ENCODE data around the gene SNRK.
"Not testable (repeated sequence)": the region's sequence is repeated elsewhere in the genome, so short reads cannot be mapped to it uniquely, and the experiment has no call there.

SNRK gene

DNA sequence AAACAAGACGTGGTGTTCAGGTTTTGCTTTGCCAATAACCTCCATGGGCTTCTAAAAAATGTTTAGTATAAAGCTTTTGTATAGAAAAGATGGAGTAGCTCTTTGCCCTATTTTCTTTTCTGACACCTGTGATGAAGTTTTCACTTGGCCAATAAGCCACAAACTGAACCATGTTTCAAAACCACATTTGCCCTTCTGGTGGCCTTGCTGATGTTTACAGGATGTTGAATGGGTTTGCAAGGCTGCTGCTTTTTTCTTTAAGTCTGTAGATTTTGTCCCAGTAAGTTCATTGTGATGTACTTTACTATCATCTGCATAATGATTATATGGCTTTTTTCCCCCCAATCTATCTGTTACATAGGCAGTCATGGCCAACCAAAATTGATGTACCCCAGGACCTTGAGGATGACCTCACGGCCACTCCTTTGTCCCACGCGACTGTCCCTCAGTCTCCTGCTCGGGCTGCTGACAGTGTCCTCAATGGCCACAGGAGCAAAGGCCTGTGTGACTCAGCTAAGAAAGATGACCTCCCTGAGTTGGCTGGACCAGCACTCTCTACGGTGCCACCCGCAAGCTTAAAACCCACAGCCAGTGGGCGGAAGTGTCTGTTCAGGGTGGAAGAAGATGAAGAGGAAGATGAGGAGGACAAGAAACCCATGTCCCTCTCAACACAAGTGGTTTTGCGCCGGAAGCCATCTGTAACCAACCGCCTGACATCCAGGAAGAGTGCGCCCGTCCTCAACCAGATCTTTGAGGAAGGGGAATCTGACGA lies 60.8 kb downstream of the SNRK start:
- DNase-seq = no peak

DNA sequence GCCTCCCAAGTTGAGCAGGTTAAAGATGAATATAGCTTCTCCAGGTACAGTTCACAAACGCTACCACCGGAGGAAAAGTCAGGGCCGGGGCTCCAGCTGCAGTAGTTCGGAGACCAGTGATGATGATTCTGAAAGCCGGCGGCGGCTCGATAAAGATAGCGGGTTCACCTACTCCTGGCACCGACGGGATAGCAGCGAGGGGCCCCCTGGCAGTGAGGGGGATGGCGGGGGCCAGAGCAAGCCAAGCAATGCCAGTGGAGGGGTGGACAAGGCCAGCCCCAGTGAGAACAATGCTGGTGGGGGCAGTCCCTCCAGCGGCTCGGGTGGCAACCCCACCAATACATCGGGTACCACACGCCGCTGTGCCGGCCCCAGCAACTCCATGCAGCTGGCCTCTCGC lies 61.4 kb downstream of the SNRK start:
- DNase-seq = no peak

DNA sequence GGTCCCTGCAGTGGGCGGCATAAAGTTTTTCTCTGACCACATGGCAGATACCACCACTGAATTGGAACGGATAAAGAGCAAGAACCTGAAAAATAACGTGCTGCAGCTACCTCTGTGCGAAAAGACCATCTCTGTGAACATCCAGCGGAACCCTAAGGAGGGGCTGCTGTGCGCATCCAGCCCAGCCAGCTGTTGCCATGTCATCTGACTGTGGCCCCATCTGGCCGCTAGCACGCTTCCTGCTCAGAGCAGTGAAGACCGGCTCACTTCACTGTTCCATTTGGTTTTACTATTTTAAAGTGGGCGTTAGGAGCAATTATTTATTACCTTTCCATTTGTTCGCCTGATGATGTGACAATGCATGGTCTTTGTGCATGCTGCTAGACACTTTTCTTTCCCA lies 62.0 kb downstream of the SNRK start:
- DNase-seq = no peak

DNA sequence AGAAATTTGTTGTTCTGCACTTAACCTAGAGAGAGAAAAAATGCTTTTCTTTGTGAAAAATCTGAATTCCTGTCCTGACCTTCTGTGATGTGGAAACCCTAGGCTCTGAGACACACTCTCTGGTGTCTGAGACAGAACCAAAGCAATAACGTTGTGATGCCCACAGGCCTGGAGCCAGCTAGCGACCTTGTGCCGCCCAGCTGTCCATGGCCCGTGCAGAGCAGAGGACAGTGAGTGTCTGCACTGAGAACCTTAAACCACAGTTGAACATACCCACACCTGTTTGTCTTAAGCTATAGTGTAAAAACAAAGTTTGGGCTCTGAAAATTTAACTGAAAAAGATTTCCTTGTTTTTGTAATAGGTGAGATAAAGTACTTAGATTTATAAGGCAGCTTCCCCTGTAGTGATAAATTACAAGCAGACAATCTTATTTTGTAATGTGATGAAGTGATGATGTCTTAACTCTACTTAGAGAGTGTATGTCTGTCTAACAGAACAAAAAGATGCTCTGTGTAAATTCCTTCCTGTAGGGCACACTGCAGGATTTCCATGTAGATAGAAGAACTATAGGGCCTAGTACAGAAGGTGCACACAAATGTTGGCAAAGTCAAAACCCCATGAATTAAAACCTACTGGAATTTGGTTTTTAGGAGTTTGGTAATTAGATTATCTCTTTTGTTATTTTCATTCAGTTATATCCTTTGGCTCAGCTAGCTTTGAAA lies 62.7 kb downstream of the SNRK start:
- no peak for DNase-seq

DNA sequence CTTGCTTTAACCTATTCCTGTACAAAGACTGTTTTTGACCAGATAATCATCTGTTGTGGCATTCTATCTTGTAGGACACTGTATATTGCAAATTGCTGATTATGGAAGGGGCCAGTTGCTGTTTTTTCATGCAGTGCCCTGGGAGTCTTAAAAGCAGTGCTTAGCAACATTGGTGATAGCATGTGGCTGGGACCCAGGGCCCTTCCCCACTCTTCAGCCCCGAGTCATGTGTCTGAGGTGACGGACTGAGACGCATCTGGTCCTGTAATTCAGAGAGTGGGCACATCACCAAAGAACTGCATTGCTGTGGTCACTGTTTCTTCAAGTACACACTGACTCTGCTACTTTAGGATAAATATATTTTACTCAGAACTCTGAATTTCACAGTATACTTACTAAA lies 63.4 kb downstream of the SNRK start:
- peak; percentile 12 for DNase-seq

DNA sequence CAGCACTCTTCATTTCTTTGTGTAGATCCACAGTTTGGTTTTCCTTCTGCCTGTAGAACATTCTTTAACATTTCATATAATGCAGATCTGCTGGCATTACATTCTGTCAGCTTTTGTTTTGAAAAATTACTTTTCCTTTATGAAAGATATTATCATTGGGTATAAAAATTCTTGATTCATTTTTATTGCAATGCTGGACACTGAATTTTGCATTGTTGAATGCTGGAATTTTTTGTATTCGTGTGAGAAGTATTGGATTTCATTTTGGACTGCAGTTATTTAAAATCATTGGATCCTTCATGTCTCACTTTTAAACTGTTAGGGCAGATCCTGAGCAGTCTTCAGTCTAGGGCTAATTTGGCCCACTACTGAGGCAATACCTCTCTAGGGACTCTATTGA lies 67.1 kb downstream of the SNRK start:
- no peak for DNase-seq

DNA sequence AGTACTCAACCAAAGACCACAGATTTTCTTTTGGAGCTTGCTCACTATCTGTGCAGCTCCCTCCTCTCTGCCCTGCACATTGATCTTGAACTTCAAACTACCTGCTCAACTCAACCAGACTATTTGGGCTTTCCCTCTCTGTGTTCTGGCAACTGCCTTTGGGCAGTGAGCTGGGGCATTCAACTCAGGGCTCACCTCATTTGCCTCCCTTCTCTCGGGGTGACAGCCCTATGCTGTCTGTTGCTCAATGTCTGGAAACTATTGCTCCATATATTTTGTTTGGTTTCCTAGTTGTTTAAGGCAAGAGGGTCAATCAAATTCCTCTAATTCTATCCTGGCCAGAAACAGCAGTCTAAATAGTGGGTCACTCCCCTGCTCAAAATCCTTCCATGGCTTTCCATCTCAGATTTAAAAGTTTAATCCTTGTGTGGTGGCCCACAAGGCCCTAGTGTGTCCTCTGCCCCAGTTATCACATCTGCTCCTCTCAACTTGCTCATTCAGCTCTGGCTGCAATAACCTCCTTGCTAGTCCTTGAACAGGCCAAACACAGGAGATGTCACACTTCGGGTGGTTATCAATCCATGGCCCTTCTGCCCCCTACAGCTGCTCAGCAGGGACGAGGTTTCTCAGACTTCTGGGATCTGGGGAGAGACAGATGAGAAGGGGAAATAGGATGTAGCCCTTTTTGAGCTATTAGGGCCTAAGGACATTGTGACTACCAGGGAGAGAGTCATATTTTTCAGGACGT lies 67.8 kb downstream of the SNRK start:
- no peak for DNase-seq

DNA sequence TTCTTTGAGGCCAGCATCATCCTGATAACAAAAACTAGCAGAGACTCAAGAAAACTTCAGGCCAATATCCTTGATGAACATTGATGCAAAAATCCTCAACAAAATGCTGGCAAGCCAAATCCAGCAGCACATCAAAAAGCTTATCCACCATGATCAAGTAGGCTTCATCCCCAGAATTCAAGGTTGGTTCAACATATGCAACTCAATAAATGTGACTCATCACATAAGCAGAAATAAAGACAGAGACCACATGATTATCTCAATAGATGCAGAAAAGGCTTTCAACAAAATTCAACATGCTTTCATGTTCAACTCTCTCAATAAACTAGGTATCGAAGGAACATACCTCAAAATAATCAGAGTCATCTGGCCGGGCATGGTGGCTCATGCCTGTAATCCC lies 69.7 kb downstream of the SNRK start:
- not testable (repeated sequence) for DNase-seq

DNA sequence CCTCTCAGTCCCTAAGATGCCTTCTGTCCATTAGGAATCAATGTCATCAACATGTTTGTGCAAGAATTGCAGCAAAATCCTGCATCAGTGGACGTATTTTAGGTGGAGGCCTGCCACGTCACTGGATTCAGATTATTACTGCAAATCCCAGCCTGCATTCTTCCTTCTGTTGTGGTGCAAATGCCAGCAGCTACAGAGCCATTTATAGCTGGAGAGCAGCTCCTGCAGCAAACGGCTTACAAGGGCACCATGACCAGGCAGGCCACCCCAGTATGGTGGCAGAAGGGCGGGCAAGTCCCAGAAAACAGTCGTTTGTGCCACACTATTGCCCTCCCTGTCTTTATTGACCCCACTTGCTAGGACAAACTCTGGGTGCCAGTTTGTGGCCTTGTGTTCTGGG lies 74.7 kb downstream of the SNRK start:
- DNase-seq = no peak

DNA sequence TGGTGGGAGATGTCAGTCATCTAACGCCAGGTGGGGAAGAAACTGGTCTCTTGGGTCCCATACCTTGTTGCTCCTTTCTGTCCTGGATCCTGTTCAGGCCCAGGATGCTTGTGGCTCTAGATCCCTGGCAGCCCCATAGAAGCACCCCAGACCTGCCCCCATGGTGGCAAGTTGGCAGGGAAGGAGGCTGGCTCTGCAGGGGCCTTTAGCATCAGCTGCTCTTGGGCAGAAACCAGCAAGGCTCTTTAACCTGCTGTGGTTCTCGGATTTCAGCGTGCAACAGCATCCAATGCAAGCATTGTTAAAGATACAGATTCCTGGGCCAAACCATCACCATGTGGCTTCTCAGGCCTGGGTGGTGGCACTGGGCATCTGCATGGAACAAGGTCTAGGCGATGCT lies 75.8 kb downstream of the SNRK start:
- no peak for DNase-seq

DNA sequence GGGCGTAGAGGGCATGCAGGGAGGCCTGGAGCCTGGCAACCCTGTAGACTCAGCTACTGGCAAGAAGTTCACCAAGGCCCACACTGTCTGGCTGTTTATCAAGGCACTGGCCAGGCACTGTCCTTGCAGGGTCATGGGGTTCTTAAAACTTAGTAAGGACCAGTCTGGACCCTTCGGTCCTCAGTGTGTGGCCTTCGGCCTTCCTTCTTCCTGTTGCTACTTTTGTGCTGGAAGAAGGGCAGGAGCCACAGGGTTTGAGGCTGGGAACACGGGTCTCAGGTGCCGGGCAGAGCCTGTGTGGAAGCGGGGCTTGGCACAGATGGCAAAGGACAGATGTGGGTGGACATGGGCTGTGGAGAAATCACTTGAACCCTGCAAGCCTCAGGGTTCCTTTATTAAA lies 76.6 kb downstream of the SNRK start:
- DNase-seq = no peak

DNA sequence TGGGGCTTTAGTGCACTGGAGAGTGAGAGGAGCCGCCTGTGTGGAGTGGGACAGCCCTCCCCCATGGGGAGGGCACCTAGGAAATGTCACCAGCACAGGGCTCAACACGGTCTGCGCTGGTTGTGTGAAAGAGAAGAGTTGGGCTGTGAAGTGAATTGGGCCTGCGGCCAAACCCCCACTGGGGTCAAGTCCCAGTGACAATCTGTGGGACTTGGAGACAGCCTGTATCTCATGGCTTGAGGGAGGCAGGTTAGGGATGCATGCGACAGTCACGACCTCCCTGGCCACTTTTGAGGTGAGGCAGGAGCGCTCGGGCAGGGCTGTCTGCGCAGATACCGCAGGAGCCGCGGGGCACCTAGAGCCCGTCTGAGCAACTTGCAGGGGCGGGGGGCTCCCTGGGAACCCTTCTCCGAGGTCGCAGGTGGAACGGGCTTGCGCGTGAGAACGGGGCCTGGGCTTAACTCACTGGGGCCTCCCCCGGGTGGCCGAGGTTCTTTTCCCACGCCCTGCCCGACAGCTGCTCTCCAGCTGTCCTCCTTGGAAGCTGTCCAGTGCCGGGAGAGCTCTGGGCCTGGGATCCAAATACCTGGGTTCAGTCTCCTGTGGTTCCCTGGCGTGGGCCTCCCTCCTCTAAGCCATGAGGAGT lies 77.4 kb downstream of the SNRK start:
- DNase-seq = peak; percentile 26

DNA sequence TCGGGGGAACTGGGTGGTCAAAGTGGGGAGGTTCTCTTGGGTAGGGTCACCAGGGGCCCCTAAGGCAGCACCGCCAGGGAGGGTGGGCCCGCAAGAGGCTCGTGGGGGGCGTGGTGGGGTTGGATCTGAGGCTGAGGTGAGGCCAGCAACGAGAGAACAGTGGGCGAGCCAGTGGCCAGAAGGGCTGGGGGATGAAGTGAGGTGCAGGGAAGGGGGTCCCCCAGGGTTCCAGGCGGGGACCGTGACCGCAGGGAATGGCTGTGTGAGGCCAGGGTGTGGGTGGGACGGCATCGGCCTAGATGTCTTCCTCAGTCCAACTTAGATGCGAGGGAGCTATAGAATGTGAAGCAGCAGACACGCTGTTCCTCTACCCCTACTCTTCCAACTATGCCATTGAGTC lies 78.2 kb downstream of the SNRK start:
- DNase-seq = no peak

DNA sequence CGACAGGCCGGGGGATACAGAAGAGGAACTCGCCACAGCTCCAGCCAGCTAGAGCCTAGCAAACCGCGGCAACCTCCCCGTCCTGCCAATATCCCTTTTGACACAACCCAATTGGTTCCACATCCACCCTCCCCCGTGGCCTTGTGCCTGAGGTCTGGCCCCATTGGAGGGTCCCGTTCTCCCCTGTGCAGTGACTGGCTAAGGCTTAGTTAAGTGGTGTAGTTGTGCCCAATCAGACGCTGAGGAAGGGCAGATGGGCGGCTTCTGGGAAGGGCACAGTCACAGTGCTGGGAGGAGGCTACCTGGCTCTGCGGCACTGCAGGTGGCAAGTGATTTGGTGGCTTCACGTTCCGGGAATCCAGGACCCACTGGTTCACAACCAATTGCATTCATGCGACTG lies 78.6 kb downstream of the SNRK start:
- DNase-seq = no peak

DNA sequence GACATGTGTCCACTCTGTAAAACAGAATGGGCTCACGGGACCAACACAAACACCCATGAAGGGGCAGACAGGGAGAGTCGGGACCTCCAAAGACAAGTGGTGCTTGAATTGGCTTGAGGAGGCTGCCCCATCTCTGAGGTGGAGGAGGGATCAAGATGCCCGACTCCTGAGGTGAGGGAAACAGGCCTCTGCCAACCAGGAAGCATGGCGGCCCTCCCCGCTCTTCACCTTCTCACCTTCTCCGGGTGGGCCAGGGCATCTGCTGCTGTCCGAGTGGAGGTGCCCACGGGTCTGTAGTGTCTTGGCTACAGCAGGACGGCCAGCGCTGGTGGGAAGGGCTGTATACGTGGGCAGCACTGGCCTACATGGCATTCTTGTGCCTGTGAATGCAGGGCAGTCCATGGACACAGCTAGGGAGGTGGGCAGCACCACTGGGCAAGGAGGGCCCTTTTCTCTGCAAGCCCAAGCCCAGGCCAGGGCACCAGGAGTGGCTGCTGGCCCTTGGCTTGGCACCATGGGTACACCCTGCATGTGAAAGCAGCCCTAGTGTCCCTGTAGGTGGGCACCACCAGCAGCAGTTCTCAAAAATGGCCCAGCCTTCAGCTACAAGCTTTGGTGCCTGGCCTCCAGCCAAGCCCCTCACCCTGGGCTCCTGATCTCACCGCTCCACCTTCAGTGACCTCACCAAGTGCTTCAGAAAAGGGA lies 79.4 kb downstream of the SNRK start:
- no peak for DNase-seq

DNA sequence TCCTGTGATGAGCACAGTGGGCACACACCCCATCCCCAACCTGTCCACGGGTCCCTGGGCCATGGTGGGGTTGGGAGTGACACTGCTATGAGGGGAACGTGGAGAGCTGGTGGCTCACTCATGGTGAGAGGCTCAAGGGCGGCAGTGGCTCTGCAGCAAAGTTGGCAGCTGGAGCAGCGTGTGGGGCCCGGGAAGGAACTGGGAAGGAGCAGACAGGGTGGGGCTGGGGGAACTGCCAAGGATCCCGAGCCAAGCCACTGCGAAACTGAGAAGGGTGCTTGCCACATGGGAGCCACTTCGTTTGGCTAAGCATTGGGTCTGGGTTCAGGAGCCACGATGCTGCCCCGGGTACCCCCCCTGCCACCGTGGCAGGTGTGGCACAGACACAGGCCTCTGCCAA lies 80.1 kb downstream of the SNRK start:
- no peak for DNase-seq

DNA sequence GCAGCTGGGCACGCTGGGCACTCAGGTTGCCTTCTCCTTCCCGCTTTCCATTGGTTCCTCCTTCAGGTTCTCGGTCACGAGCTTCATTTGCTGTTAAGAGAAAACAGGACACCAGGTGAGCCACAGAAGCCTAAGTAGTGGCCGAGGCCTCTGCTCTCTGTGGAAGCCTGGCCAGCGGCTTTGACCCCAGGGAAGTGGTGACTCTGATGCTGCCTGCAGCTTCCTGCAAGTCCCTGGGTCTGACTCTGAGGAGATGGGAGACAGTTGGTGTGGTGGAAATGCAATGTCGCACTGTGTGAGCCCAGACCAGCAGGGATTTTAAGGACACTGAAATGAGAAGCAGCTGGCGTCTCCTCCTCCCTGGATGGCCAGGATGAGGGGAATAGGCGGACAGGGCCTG lies 80.5 kb downstream of the SNRK start:
- no peak for DNase-seq

DNA sequence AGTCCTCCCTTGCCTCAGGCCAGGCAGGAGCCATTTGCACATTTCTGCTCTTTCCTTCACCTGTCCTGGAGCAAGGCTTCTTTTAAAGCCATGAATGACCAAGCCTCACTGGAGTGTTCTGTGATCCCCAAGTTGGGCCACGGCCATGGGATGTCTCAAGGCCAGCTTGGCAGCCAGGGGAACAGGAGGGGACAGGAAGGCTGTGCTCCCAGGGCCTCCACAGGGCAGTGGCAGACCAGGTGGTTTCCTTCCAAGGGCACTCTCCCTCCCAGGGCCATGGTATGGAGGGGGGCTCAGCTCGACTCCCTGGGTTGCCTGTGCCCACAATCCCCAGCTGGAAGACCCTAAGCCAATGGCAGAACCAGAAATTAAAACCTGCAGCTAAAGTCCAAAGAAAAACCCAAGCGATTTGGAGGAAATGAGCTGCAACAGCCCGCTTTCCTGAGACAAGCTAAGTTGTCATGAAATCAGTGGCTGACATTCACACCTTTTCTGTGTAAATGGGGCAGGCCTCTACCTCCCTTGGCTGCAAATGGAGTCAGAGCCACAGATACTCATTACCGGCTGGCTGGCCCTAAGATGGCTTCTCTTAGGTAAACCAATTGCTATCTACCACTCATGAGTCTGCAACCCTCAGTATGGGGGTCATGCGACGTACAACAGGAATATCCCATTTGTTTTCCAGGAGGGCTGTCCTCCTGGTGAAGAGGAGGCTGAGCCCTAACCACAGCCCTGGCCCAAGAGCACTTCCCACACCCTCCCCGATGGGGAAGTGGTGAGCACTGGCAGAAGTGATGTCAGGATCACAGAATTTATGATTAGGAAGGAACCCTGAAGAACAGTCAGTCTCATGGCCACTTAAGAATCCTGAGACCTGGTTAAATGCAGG lies 83.3 kb downstream of the SNRK start:
- DNase-seq = no peak

DNA sequence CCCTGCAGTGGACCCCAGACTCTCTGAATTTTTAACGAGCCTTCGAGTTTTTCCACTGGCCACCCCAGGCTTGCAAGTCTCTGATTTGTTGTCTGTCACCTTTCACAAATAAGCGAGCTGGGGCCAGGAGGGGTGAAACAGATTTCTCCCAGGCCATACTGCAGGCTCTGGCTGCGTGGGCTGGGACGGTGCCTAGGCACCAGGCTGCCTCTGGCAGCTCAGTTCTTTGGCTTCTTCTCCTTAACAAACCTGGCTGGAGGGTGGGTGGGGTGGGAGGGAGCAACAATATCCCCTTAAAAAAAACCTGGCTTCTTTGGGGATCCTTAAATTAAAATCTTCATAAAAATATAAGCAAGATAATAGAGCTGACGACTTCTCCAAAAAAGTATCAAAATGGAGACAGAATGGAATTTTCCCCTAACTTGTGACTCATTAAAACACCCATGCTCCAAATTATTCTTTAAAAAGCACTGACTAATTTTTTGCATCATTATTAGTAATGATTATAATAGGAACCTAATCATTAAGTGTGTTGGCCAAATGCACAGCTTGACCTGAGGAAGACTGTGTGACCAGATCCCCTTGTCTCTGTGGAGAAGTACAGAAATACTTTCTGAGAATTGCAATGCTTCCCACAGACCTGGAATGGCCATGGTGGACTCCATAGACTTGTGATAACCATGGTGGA lies 84.1 kb downstream of the SNRK start:
- no peak for DNase-seq

DNA sequence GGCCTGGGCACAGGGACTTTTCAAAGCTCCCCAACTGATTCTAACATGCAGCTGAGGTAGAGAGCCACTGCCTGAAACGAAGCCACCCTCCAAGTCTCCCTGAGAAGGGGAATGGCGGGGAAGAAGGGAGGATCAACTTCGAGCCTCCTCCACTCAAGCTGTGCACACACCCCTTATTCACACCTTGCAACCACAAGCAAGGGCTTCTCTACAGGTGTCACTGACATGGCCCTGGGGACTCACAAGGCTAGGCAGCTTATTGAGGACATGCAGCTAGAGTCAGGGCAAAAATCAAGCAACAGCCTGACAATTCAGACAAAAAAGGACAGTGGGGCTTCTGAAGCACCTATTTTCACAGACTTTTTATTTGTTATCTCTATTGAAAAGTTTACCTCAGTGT lies 85.2 kb downstream of the SNRK start:
- no peak for DNase-seq
